GM18907 (cell line): ENCODE measurements around the gene SPATA2.

ENCODE experiments used
- ATAC-seq: cut with Tn5 transposase; IDR thresholded peaks from one replicate; pipeline ENCODE4 v1.9.1; 2021; ENCODE audit warnings: mild to moderate bottlenecking, moderate library complexity; ENCODE audit not compliant: unreplicated experiment

SPATA2 gene

GRCh38 chr20:49887251-49888211 lies 27.8 kb downstream of the SPATA2 start:
- ATAC-seq, result no peak

GRCh38 chr20:49886571-49887213 lies 28.6 kb downstream of the SPATA2 start:
- ATAC-seq, result no peak

- ATAC-seq, result no peak
Measured at GRCh38 chr20:49885558-49886332, 29.6 kb downstream of the SPATA2 start.

- ATAC-seq, result no peak
Measured at GRCh38 chr20:49883246-49883802, 32.0 kb downstream of the SPATA2 start.

GRCh38 chr20:49882171-49882970 lies 33.0 kb downstream of the SPATA2 start:
- no peak for ATAC-seq

GRCh38 chr20:49880724-49881445 lies 34.4 kb downstream of the SPATA2 start:
- no peak for ATAC-seq

GRCh38 chr20:49880177-49880576 lies 35.2 kb downstream of the SPATA2 start:
- no peak for ATAC-seq

- no peak for ATAC-seq
Measured at GRCh38 chr20:49878977-49879376, 36.4 kb downstream of the SPATA2 start.

GRCh38 chr20:49877386-49877921 lies 37.9 kb downstream of the SPATA2 start:
- no peak for ATAC-seq

GRCh38 chr20:49874696-49875095 lies 40.6 kb downstream of the SPATA2 start:
- no peak for ATAC-seq

- ATAC-seq, result no peak
Measured at GRCh38 chr20:49872056-49872455, 43.3 kb downstream of the SPATA2 start.

GRCh38 chr20:49871391-49871948 lies 43.9 kb downstream of the SPATA2 start:
- no peak for ATAC-seq

GRCh38 chr20:49870261-49870660 lies 45.1 kb downstream of the SPATA2 start:
- no peak for ATAC-seq

GRCh38 chr20:49868964-49869363 lies 46.4 kb downstream of the SPATA2 start:
- no peak for ATAC-seq

- no peak for ATAC-seq
Measured at GRCh38 chr20:49868538-49868937, 46.8 kb downstream of the SPATA2 start.

GRCh38 chr20:49867453-49868215 lies 47.7 kb downstream of the SPATA2 start:
- ATAC-seq, result no peak

GRCh38 chr20:49866051-49866450 lies 49.3 kb downstream of the SPATA2 start:
- ATAC-seq, result no peak

- ATAC-seq, result no peak
Measured at GRCh38 chr20:49865559-49865958, 49.8 kb downstream of the SPATA2 start.
